ENCODE data around the gene PLCH2. TPM values are rescaled to one million over a fixed set of nuclear protein-coding genes. Genes with fewer than 3 reads are reported as not detected.
"Not testable (repeated sequence)": the region's sequence is repeated elsewhere in the genome, so short reads cannot be mapped to it uniquely, and the experiment has no call there.

The PLCH2 gene
- total RNA-seq, 2 experiments from 2014 or later: 9.8 to 11.8 TPM

DNA sequence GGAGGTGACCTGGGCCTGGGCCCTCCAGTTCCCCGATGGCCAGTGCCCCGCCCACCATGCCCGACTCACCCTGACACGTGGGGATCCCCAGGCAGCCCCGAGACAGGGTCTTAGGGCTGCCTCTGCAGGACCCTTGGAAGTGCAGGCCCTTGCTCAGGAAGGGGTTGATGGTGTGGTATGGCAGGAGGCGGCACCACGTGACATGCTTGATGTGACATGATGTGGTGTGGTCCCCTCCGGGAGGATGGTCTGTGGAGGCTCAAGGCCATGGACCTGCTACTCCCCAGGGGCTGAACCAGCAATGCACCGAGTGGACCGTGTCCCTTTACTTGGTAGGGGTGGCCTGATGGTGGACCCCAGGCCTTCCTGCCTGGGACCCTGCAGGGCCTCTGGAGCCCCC is 21.9 kb upstream of the PLCH2 start:
- CTCF ChIA-PET: no interaction called here

DNA sequence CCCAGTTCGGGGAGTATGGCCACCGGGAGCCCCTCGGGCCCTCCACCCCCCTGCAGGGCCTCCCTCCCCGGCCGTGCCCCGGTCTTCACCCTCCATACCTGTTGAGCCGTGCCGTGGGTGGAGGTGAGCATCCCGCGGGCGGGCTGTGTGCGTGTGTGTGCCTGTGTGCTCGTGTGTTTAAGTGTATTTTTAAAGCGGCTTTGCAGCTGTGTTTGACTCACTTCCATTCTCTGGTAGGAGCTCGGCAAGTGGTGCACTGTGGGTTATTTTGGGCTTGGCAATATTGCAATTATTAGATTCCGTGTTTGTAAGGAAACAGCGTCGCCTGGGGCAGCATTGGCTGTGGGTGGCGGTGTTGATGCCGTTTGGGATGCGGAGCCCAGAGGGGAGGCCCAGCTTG is 20.3 kb upstream of the PLCH2 start:
- Mint-ChIP-seq H3K9me3 (ENCODE audit: insufficient read depth) (no peaks in the 10 kb centered on the region), H3K4me3 (no peak overlapping the region)

More for the DNA sequence above, 21.9 kb upstream of the PLCH2 start:
- Mint-ChIP-seq H3K4me1 (ENCODE audit: low read depth) (no peaks in the 10 kb centered on the region), H3K27ac (no peak overlapping the region), H3K4me3 (no peak overlapping the region), H3K9me3 (ENCODE audit: insufficient read depth) (no peaks in the 10 kb centered on the region), H3K36me3 (ENCODE audit: low read depth) (no peaks in the 10 kb centered on the region), H3K27me3 (ENCODE audit: low read depth) (no peaks in the 10 kb centered on the region)
- DNase-seq: no peak
- no peak for ATAC-seq
- POLR2A ChIA-PET: no interaction called here

DNA sequence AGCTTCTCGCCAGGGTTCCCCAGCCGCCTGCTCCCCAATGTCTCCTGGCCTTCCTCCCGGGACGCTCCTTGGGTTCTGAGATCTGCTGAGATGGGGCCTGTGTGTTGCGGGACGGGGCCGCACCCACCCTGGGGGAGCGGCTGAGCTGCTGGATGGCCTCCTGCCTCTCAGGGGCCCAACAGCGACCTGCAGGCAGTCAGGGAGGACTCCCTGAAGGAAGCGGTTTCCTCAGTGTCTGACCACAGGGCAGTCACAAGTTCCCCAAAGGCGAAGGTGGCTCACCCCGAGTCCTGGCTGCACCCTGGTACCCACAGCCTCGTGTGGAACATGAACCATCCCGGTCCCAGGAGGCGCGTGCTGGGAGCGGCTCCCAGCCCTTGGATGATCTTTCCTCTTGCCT is 18.6 kb upstream of the PLCH2 start:
- Mint-ChIP-seq H3K4me1 (ENCODE audit: low read depth) (no peaks in the 10 kb centered on the region), H3K9me3 (ENCODE audit: insufficient read depth) (no peaks in the 10 kb centered on the region), H3K4me3 (no peak overlapping the region), H3K27ac (no peak overlapping the region), H3K27me3 (ENCODE audit: low read depth) (no peaks in the 10 kb centered on the region), H3K36me3 (ENCODE audit: low read depth) (no peaks in the 10 kb centered on the region)
- ChIA-PET CTCF (no interaction called here), POLR2A (no interaction called here)
- no peak for ATAC-seq
- DNase-seq: no peak

More for the DNA sequence above, 20.3 kb upstream of the PLCH2 start:
- ATAC-seq (no peak), DNase-seq (no peak)
- ChIA-PET POLR2A (no interaction called here), CTCF (no interaction called here)
- Mint-ChIP-seq H3K36me3 (ENCODE audit: low read depth) (no peaks in the 10 kb centered on the region), H3K27me3 (ENCODE audit: low read depth) (no peaks in the 10 kb centered on the region), H3K4me1 (ENCODE audit: low read depth) (no peaks in the 10 kb centered on the region), H3K27ac (no peak overlapping the region)

DNA sequence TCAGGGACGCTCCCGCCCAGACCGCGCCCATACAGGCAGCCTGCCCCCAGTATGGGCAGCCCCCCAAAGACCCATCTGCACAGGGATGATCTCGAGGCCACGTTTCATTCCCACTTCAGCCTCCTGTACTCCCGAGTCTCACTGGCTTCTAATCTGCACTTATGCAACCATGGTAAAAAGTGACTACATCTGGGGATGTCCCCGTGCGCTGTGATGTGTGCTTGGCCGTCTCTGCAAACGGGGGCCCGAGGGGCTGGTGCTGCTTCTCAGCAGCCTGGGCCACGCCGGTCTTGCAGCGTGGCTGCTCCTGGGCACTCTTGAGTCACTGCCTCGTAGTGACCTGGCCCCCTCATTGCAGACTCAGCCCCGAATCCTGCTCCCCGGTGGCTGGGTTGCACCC is 17.4 kb upstream of the PLCH2 start:
- ChIA-PET CTCF (no interaction called here), POLR2A (no interaction called here)
- no peaks in the 10 kb centered on the region for H3K27me3 Mint-ChIP-seq (ENCODE audit: low read depth)
- H3K27ac Mint-ChIP-seq: no peak overlapping the region
- H3K9me3 Mint-ChIP-seq (ENCODE audit: insufficient read depth): no peaks in the 10 kb centered on the region
- DNase-seq: no peak
- no peak for ATAC-seq
- H3K36me3 Mint-ChIP-seq (ENCODE audit: low read depth): no peaks in the 10 kb centered on the region
- no peak overlapping the region for H3K4me3 Mint-ChIP-seq
- H3K4me1 Mint-ChIP-seq (ENCODE audit: low read depth): no peaks in the 10 kb centered on the region

DNA sequence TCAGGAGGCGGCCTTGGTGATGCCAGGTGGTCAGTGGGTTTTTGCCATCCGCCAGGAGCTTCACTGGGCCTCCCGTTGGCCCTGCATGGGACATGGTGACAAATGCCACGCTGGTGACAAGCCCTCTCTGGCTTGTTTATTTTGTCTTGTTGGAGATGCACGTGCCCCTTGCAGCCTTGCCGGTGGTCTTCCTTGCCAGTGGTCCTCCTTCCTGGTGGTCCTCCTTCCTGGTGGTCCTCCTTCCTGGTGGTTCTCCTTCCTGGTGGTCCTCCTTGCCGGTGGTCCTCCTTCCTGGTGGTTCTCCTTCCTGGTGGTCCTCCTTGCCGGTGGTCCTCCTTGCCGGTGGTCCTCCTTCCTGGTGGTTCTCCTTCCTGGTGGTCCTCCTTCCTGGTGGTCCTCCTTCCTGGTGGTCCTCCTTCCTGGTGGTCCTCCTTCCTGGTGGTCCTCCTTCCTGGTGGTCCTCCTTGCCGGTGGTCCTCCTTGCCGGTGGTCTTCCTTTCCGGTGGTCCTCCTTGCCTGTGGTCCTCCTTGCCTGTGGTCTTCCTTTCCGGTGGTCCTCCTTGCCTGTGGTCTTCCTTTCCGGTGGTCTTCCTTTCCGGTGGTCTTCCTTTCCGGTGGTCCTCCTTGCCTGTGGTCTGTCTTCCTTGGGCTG is 16.9 kb upstream of the PLCH2 start:
- H3K27me3 Mint-ChIP-seq (ENCODE audit: low read depth); H3K9me3 Mint-ChIP-seq (ENCODE audit: insufficient read depth); POLR2A ChIA-PET; H3K4me1 Mint-ChIP-seq (ENCODE audit: low read depth); ATAC-seq; CTCF ChIA-PET; H3K27ac Mint-ChIP-seq; DNase-seq; H3K36me3 Mint-ChIP-seq (ENCODE audit: low read depth); H3K4me3 Mint-ChIP-seq: not testable (repeated sequence)

DNA sequence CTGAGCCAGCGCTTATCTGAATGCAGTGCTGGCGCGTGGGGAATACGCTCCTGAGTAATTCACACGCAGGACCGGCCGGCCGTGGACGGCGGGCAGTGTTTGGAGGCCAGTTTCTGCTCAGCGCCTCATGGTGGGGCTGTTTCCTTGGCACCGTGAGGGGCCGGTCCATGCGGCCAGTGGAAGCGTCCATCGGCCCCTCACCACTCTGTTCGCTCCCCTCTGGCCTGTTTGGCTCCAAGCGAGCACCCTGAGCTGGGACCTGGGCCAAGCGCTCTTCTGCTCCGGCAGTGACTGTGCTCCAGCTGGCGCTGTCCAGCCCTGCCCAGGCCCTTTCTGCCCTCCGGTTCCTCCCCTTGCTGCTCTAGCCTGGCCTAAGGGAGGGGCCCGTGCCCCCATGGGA is 16.3 kb upstream of the PLCH2 start:
- ATAC-seq (no peak), DNase-seq (no peak)
- no peaks in the 10 kb centered on the region for H3K36me3 Mint-ChIP-seq (ENCODE audit: low read depth)
- POLR2A ChIA-PET: no interaction called here
- CTCF ChIA-PET: no interaction called here
- H3K27ac Mint-ChIP-seq: no peak overlapping the region
- no peaks in the 10 kb centered on the region for H3K27me3 Mint-ChIP-seq (ENCODE audit: low read depth)
- no peak overlapping the region for H3K4me3 Mint-ChIP-seq
- no peaks in the 10 kb centered on the region for H3K9me3 Mint-ChIP-seq (ENCODE audit: insufficient read depth)
- no peaks in the 10 kb centered on the region for H3K4me1 Mint-ChIP-seq (ENCODE audit: low read depth)

DNA sequence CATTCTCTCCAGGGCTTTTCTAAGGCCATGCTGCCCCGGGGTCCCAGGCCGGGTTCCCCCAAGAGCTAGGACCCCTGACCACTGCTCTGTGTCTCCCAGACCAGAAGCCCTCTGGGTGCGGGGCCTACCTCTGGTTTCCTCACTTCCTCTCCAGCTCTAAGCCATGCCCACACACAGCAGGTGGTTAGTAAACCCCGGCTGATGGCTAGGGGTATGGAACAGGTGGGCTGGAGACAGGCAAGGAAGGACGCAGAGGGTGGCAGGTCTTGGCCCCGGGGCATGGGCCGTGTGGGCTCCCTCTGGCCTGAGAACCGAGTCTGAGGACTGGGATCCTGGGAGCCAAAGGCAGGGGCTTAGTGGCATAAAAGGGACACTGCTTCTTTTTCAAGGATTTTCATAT is 15.9 kb upstream of the PLCH2 start:
- ChIA-PET CTCF (no interaction called here), POLR2A (no interaction called here)
- Mint-ChIP-seq H3K27me3 (ENCODE audit: low read depth) (no peaks in the 10 kb centered on the region), H3K4me1 (ENCODE audit: low read depth) (no peaks in the 10 kb centered on the region), H3K27ac (no peak overlapping the region), H3K4me3 (no peak overlapping the region), H3K36me3 (ENCODE audit: low read depth) (no peaks in the 10 kb centered on the region), H3K9me3 (ENCODE audit: insufficient read depth) (no peaks in the 10 kb centered on the region)
- no peak for ATAC-seq
- no peak for DNase-seq

DNA sequence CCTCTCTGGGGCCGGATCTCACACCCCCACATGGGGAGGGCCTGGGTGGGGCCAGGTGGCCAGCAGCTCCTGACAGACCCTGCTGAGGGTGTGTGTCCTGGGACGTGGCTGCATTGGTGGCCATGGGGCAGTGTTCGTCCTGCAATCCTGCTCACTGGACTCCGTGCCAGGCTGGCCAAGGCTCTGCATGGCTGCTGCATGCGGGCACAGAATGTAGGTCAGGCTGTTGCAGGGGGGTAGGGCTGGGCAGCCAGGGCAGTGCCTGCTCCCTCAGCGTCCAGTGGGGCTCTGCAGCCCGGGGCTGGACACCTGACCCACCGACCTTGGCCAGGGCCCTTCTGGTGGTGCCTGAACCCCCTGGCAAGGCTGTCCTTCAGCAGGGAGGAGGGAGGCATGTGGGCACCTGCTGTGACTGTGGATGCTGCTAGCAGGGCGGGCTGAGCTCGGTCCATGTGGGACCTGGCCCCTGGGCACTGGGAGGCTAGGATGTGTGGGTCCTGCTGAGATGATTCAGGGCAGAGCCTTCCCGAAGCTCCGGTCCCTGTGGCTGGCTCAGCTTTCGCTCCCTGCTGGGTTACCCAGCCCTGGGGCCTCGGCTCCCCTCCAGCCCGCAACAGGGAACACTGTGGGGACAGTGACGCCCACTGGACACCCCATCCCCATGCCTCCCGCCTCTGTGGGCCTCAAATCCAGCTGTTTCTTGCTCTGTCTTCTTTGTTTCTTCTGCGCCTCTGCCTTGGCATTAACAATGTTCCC is 14.9 kb upstream of the PLCH2 start:
- ChIA-PET POLR2A (no interaction called here), CTCF (no interaction called here)
- H3K4me3 Mint-ChIP-seq: no peak overlapping the region
- H3K36me3 Mint-ChIP-seq (ENCODE audit: low read depth): no peaks in the 10 kb centered on the region
- H3K9me3 Mint-ChIP-seq (ENCODE audit: insufficient read depth): no peaks in the 10 kb centered on the region
- no peak for ATAC-seq
- H3K27me3 Mint-ChIP-seq (ENCODE audit: low read depth): no peaks in the 10 kb centered on the region
- H3K4me1 Mint-ChIP-seq (ENCODE audit: low read depth): no peaks in the 10 kb centered on the region
- H3K27ac Mint-ChIP-seq: no peak overlapping the region
- DNase-seq: no peak

DNA sequence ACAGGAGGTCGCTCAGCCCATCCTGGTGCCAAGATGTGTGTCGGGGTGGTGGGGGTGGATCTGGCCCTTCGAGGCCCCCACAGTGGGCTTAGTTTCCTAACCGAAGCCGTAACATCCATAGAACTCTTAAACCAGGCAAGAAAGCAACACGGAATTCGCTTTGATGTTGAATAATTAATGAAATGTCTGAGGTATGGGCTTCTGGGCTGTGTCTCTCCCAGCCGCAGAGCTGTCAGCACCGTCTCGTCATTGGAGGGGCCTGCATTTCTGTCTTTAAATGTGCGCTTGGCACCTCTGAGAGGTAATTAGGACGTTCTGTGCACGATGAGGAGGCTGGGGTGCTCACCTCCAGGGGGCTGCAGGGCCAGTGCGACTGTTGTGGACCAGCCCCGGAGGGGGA is 13.3 kb upstream of the PLCH2 start:
- no peak overlapping the region for H3K4me3 Mint-ChIP-seq
- no peaks in the 10 kb centered on the region for H3K27me3 Mint-ChIP-seq (ENCODE audit: low read depth)
- no peak overlapping the region for H3K27ac Mint-ChIP-seq
- H3K4me1 Mint-ChIP-seq (ENCODE audit: low read depth): no peaks in the 10 kb centered on the region
- no peaks in the 10 kb centered on the region for H3K9me3 Mint-ChIP-seq (ENCODE audit: insufficient read depth)
- ATAC-seq (no peak), DNase-seq (no peak)
- H3K36me3 Mint-ChIP-seq (ENCODE audit: low read depth): no peaks in the 10 kb centered on the region
- ChIA-PET CTCF (interaction anchor here (0.6 kb wide), 1 partner anchor 54 kb away, joined by 3 read pairs; no protein-coding TSS in a partner anchor), POLR2A (no interaction called here)

DNA sequence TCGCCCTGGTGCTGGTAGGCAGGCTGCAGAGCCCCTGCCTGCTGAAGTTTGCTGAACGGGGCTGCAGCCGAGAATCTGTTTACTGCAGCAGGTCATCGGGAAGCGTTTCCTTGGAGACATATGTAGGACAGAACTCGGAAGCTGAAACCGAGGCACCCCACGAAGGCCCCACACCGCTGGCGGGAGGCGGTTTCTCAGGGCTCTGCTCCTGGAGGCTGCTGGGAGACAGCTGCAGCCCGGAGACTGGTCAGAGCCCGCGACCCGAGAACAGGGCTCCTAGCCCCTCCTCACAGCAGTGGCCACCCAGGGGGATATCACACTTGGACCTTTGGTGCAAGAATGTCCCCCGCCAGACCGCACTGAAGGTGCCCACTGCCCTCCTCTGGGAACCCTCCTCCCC is 12.7 kb upstream of the PLCH2 start:
- H3K9me3 Mint-ChIP-seq (ENCODE audit: insufficient read depth): no peaks in the 10 kb centered on the region
- no peaks in the 10 kb centered on the region for H3K4me1 Mint-ChIP-seq (ENCODE audit: low read depth)
- CTCF ChIA-PET: no interaction called here
- ATAC-seq (no peak), DNase-seq (no peak)
- no peak overlapping the region for H3K27ac Mint-ChIP-seq
- H3K27me3 Mint-ChIP-seq (ENCODE audit: low read depth): no peaks in the 10 kb centered on the region
- no peak overlapping the region for H3K4me3 Mint-ChIP-seq
- POLR2A ChIA-PET: no interaction called here
- H3K36me3 Mint-ChIP-seq (ENCODE audit: low read depth): no peaks in the 10 kb centered on the region

DNA sequence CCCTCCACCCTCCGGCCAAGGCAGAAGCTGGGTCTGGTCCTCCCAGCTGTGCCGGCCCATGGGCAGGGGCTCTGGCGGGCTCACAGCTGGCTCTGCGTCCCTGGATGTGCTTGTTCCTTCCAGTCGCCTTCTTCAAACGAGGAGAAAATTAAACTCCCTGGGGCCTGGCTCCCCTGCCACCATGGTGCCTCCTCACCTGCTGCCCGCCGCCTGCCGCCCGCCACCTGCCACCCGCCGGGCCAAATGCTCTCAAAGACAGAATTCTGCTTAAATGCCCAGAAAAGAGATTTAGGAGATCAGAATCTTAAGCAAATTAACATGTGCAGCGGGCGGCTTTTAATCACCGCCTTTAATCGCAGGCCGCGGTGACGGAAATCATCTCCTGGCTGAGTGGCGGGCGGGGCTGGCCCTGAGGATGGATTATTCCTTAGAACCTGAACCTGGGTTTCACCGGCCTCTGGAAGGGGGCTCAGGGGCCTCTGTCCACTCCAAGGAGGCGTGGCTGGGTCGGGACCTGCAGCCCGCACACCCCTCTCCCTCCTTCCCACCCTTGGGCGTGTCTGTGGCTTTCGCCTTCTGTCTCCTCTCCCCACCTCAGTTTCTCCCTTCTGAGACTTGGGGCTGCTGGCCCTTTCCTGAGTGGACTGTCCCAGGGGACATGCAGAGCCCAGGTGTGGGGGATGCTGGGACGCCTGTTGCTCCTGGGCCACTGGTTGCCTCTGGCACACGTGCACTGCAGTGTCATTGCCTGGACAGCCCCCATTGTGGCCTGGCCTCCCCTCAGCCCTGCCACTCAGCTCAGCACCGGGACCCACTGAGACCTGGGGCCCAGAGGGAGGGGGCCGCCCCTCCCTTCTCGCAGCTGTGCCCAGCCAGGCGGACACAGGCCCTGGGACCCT is 10.5 kb upstream of the PLCH2 start:
- no peaks in the 10 kb centered on the region for H3K27me3 Mint-ChIP-seq (ENCODE audit: low read depth)
- ChIA-PET POLR2A (no interaction called here), CTCF (no interaction called here)
- H3K36me3 Mint-ChIP-seq (ENCODE audit: low read depth): no peaks in the 10 kb centered on the region
- ATAC-seq: no peak
- H3K27ac Mint-ChIP-seq: no peak overlapping the region
- H3K4me3 Mint-ChIP-seq: no peak overlapping the region
- no peaks in the 10 kb centered on the region for H3K4me1 Mint-ChIP-seq (ENCODE audit: low read depth)
- no peaks in the 10 kb centered on the region for H3K9me3 Mint-ChIP-seq (ENCODE audit: insufficient read depth)
- no peak for DNase-seq

DNA sequence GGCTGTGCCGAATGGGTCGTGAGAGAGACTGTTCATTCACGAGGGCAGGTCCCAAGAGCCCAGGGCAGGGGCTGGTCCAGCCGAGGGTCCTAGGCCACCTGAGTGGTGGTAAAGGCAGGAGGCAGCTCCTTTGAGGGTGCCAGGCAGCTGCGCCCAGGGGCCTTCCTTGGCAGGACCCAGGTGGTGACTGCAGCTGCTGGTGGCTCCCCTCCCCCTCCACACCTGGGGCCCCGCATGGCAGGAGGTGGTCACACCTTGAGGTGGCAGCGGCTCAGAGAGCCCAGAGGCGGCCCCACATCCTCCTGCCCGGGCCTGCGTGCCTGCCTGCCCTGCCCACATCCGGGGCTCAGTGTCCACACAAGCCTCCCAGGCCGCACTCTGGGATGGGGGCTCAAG is 9.8 kb upstream of the PLCH2 start:
- no peak for DNase-seq
- H3K27ac Mint-ChIP-seq: no peak overlapping the region
- H3K4me1 Mint-ChIP-seq (ENCODE audit: low read depth): no peaks in the 10 kb centered on the region
- no peak overlapping the region for H3K4me3 Mint-ChIP-seq
- H3K9me3 Mint-ChIP-seq (ENCODE audit: insufficient read depth): no peaks in the 10 kb centered on the region
- ChIA-PET CTCF (no interaction called here), POLR2A (no interaction called here)
- no peaks in the 10 kb centered on the region for H3K36me3 Mint-ChIP-seq (ENCODE audit: low read depth)
- H3K27me3 Mint-ChIP-seq (ENCODE audit: low read depth): no peaks in the 10 kb centered on the region
- no peak for ATAC-seq
